IPS-18c (cell line): ENCODE measurements around the gene CPSF4.
A peak's percentile ranks its signal among the peaks of the same experiment; 100 is the strongest.

Experiments used
- H3K4me3 ChIP-seq: 2 replicates; pipeline ENCODE4 v1.7.0; 2013; ENCODE audit warnings: low read depth, mild to moderate bottlenecking, low read length, moderate library complexity; ENCODE audit not compliant: insufficient read depth
- H3K9me3 ChIP-seq: one replicate; pipeline ENCODE4 v1.6.1; 2013; ENCODE audit warnings: mild to moderate bottlenecking, low read length, moderate library complexity; ENCODE audit not compliant: control insufficient read depth, insufficient read depth

CPSF4 gene

GRCh38 chr7:99438573-99439480 lies at the start of gene CPSF4, which contains the start of gene PTCD1:
Gene CPSF4, plus strand, starts transcription at chr7:99438943. Its CDS starts 140 bp downstream, at chr7:99439083.
Gene PTCD1, minus strand, starts transcription at chr7:99438798. Its CDS starts 3,556 bp downstream, at chr7:99435242.
- H3K9me3 ChIP-seq: no peaks in the 10 kb centered on the region
- H3K4me3 ChIP-seq: peak within 1 kb of the TSS; percentile 99

DNA sequence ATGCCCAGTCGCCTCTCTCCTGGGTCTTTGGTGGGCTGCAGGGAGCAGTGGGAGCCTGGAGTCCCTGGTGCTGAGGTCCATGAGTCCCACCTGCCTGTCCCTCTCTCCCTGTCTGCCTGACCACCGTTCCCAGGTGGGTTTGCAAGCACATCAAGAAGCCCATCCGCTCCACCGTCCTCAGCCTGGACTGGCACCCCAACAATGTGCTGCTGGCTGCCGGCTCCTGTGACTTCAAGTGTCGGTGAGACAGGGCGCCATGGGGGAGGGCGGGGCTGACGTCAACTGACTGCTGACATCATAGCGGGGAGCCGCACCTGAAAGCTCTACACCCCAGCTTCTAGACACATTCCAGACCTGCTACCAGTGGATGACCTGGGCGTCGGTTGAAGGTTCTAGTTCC lies 49.0 kb upstream of the CPSF4 start:
- no peak overlapping the region for H3K4me3 ChIP-seq
- H3K9me3 ChIP-seq: no peaks in the 10 kb centered on the region

GRCh38 chr7:99390941-99391602 lies 47.7 kb upstream of the CPSF4 start:
- Histone ChIP-seq H3K9me3 (no peaks in the 10 kb centered on the region), H3K4me3 (no peak overlapping the region)

DNA sequence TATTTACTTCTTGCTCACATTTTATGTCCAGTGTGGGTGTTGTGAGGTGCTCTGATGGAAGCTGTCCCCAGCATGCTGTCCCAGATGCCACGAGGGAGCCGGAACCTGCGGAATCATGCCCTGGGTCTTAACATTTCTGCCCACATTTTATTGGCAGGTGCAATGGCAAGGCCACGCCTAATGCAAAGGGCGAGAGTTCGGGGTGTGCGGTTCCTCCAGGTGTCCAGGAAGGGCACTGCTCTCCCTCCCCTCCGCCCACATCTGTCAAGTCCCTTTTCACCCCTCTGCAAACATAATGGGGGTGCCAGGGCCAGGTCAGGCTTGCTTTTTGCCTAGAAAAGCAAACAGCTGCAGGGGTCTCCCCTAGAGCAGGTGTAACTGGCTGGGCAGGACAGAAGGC lies 46.7 kb upstream of the CPSF4 start:
- Histone ChIP-seq H3K4me3 (peak overlapping the region; percentile 58), H3K9me3 (no peaks in the 10 kb centered on the region)

- peak overlapping the region; percentile 58 for H3K4me3 ChIP-seq
- H3K9me3 ChIP-seq: no peaks in the 10 kb centered on the region
These were observed 45.9 kb upstream of the CPSF4 start for GRCh38 chr7:99392659-99393354.

DNA sequence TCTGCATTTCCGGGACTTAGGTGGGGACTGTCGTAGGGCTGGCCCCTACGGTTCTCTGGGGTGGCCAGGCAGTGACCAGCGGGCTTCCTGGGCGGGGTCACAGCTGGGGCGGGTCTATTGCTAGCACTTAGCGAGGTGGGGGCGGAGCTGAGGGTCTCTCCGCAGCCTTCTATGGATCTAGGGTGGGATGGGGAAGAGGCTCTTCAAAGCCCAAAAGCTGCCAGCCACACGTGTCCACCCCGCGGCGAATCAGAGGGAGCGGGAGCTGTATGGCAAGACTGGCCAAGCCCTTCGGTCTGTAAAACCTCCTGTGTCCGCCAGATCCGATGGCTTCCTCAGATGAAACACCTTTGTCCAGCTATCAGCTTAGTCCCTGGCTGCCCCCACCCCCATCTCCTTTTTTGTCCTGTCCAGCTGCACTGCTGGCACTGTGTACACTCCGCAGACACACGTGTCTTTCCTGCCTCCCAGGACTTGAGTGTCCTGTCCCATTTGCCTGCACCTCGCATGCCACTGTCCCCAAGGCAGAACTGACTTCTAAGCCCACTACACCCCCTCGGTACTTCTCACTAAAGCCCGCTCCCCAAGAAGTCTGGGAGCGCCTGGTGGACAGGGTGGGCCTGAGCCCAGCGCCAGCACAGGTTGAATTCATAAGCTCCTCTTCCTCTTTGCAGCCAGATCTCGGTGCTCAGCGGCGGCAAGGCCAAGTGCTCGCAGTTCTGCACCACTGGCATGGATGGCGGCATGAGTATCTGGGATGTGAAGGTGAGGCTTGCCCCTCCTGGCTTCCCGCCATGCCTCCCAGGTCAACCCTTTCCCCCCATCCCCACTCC lies 45.2 kb upstream of the CPSF4 start:
- peak overlapping the region; percentile 58 for H3K4me3 ChIP-seq
- H3K9me3 ChIP-seq: no peaks in the 10 kb centered on the region

GRCh38 chr7:99394188-99394502 lies 44.6 kb upstream of the CPSF4 start:
- no peak overlapping the region for H3K4me3 ChIP-seq

DNA sequence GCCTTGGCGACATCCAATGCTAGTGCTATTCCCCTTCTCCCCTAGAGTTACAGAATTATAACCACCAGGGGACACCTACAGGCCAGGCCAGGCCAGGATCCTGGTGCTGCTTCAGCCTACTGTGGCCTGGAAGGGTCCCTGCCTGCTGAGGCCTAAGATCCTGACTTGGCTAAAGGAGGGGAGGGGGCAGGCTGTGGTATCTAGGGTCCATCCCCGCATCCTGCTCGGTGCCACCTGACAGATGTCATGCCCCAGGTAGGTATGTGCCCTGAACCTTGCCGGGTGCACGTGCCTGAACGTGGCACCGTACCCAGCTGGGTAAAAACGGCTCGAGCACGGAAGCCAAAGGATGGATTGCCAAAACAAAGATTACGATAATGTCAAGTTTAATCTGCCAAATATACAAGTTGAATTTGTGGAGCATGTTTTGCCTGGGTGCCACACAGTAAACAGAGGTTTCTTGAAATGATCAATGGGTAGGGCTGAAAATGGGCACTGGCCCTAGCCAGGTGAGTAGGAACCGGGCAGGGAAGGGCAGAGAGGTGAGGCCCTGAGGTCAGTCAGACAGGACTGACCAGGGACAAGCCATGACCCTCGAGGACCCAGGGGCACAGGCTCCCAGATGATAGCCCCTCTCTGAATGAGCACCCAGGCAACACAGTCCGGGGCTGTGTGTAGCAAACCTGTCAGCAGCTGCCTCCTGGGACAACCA lies 43.0 kb upstream of the CPSF4 start:
- no peak overlapping the region for H3K4me3 ChIP-seq
- no peaks in the 10 kb centered on the region for H3K9me3 ChIP-seq

More at GRCh38 chr7:99394188-99394502, 44.6 kb upstream of the CPSF4 start:
- H3K9me3 ChIP-seq: no peaks in the 10 kb centered on the region

DNA sequence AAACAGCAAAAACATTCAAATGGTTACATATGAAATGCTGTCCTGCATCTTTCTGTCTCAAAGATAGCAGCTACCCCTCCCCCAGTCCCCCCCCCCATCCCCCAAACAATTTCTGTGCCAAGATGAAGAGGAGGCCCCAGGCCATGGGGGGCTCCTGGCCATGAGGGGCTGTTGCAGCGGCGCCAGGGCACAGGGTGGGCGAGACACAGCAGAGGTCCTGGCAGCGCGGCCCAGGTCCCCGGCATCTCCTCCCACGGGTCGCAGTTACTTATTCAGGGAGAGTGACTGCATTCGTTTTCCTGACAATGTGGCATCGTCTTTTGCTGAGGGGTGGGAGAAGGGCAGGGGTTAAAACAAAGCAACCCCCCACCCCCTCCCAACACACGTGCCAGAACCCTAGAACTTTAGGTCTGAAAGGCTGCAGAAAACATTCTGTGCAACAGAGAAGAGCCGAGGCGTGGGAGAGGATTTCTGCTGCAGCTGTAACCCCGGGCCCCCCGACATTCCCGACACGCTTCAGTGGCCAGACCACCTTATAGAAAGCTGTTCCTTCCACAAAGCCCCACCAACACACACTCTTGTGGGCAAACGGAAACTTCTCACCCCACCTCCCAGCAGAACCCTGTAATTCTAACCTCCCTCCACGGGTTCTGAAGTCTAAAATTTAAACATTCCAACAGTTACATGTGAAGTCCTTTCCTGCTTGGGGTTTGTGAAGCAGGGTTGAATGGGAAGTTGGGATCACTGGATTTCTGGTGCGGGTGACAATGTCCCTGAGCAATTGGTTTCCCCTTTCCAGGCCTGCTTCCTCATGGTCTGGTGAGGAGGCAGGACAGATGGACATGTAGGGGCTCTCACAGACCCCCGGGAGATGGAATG lies 42.1 kb upstream of the CPSF4 start:
- H3K9me3 ChIP-seq: no peaks in the 10 kb centered on the region

GRCh38 chr7:99397297-99397983 lies 41.3 kb upstream of the CPSF4 start:
- Histone ChIP-seq H3K4me3 (no peak overlapping the region), H3K9me3 (no peaks in the 10 kb centered on the region)

More for the DNA sequence above, 42.1 kb upstream of the CPSF4 start:
- no peak overlapping the region for H3K4me3 ChIP-seq

- Histone ChIP-seq H3K4me3 (no peak overlapping the region), H3K9me3 (no peaks in the 10 kb centered on the region)
These were observed 39.8 kb upstream of the CPSF4 start for GRCh38 chr7:99398891-99399445.

GRCh38 chr7:99399597-99399996 lies 39.1 kb upstream of the CPSF4 start:
- no peaks in the 10 kb centered on the region for H3K9me3 ChIP-seq
- no peak overlapping the region for H3K4me3 ChIP-seq

DNA sequence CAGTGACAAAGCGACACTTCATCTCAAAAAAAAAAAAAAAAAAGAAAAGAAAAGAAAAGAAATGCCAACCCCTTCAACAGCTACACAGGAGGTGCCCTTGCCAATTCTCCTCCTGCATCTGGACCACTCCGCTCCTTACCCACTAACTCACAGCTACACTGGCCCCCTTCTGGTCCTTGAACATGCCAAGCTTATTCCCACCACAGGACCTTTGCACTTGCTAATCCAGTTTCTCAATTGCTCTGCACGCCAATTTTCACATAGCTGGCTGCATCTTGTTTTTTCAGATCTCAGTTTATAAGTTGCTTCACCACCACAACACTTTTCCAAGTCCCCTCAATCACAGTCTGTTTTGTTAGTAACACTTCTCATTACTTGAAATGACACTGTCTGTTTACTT lies 35.9 kb upstream of the CPSF4 start:
- H3K9me3 ChIP-seq: no peaks in the 10 kb centered on the region
- H3K4me3 ChIP-seq: no peak overlapping the region

DNA sequence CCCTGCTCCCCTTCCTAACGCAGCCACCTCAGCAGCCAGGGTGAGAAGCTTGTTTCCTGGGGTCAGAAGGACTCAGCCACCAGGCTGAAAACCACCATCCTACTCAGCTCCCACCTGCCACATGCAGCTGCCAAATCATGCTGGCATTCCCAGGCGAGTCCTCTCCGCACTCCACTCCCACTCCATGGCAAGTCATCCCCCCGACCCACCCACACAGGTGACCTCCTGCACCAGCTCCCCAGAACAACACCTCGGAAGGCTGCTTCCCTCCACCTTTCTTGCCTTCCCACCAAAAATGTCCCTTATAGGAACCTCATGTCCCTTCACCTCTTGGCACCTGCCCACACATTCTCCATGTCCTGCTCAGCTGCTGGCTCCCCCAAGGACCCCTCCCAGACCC lies 35.0 kb upstream of the CPSF4 start:
- no peak overlapping the region for H3K4me3 ChIP-seq
- H3K9me3 ChIP-seq: no peaks in the 10 kb centered on the region
